K562 (cell line): ENCODE measurements around the gene TTC39B. TPM values are rescaled to one million over a fixed set of nuclear protein-coding genes. Genes with fewer than 3 reads are reported as not detected.

Experiments
- ATAC-seq: fragments of 200-7000 bp; cut with Tn5 transposase; 3 replicates; pipeline ENCODE4 v1.9.1; 2020; ENCODE audit warnings: moderate library complexity
- BruUV-seq: library from RNA; stranded (reverse); fragments of 400-500 nt; replicated peaks from 2 replicates; lab custom pipeline; 2021; lab: Mats Ljungman, UMichigan
- CTCF ChIA-PET: fragments of 300-600 bp; formaldehyde crosslinking; extraction: SDS; loops from one replicate; lab custom pipeline; 2021; ENCODE audit warnings: low intra/inter-chr PET ratio; lab: Yijun Ruan, JAX
- POLR2A ChIA-PET: fragments of 300-600, 350-650 bp; sonication (Branson Sonifier 250); formaldehyde crosslinking; extraction: SDS; loops from one replicate; lab custom pipeline; 2021; ENCODE audit warnings: antibody characterized with exemption, inconsistent platforms; lab: Yijun Ruan, JAX
- DNase-seq, 4 experiments: peaks; one replicate each; pipeline versions ENCODE4 v3.0.0 to v3.0.0-alpha.2; 2011 to 2018; ENCODE audit warnings: low spot score in 3 of 4, mixed read lengths in 3 of 4; ENCODE audit errors: extremely low read depth in 1 of 4
- FAIRE-seq: peaks from 2 replicates; lab custom pipeline; 2011; peaks lifted over from hg19 to GRCh38; lab: Jason Lieb, UNC
- H2AFZ ChIP-seq: 2 replicates; pipeline ENCODE4 v1.6.0; 2011; ENCODE audit warnings: low read depth, low read length, control low read depth, inconsistent platforms
- H3K27ac ChIP-seq: fragments of 200-600 bp; 3 replicates; pipeline ENCODE4 v1.8.0; 2011; ENCODE audit warnings: low read depth, mild to moderate bottlenecking, control low read depth, inconsistent platforms, low read length, moderate library complexity, mixed read lengths; ENCODE audit errors: extremely low read depth
- H3K27me3 ChIP-seq, 2 experiments: fragments of 300-600 bp in 1 of 2; 2 replicates in 1 of 2; 3 replicates in 1 of 2; pipeline versions ENCODE4 v1.6.0 to v1.8.0; 2011; ENCODE audit warnings: inconsistent platforms in 2 of 2, low read length in 2 of 2, mild to moderate bottlenecking in 1 of 2, mixed read lengths in 1 of 2, moderate library complexity in 1 of 2; ENCODE audit not compliant: control insufficient read depth in 2 of 2, insufficient read depth in 2 of 2
- H3K36me3 ChIP-seq: fragments of 300-600 bp; 3 replicates; pipeline ENCODE4 v1.8.0; 2011; ENCODE audit warnings: mild to moderate bottlenecking, low read length, inconsistent platforms; ENCODE audit not compliant: control insufficient read depth, insufficient read depth
- H3K4me1 ChIP-seq, 2 experiments: fragments of 200-600 bp in 1 of 2; replicated peaks in 1 of 2; 2 replicates in 1 of 2; 3 replicates in 1 of 2; pipeline versions ENCODE4 v1.5.1 to v1.8.0; 2011; ENCODE audit warnings: inconsistent platforms in 2 of 2, low read length in 2 of 2, mild to moderate bottlenecking in 1 of 2, mixed read lengths in 1 of 2, moderate library complexity in 1 of 2; ENCODE audit not compliant: control insufficient read depth in 2 of 2, insufficient read depth in 2 of 2
- H3K4me2 ChIP-seq: 2 replicates; pipeline ENCODE4 v1.6.1; 2011; ENCODE audit warnings: low read length, control low read depth, inconsistent platforms, mixed read lengths; ENCODE audit not compliant: insufficient read depth
- H3K4me3 ChIP-seq: fragments of 200-600 bp; sonication (generic), shearing (Covaris generic); 2 replicates; pipeline ENCODE4 v1.5.1; 2016; ENCODE audit warnings: control low read depth, inconsistent platforms
- H3K79me2 ChIP-seq: fragments of 200-600 bp; 3 replicates; pipeline ENCODE4 v1.8.0; 2011; ENCODE audit warnings: low read length, inconsistent platforms; ENCODE audit not compliant: control insufficient read depth, insufficient read depth
- H3K9ac ChIP-seq, 2 experiments: 2 replicates each; pipeline versions ENCODE4 v1.6.0 to v1.6.1; 2011; ENCODE audit warnings: low read depth in 2 of 2, low read length in 2 of 2, control low read depth in 1 of 2, inconsistent platforms in 1 of 2, mild to moderate bottlenecking in 1 of 2, mixed read lengths in 1 of 2; ENCODE audit not compliant: insufficient read depth in 1 of 2
- H3K9me1 ChIP-seq: one replicate; pipeline ENCODE4 v1.6.0; 2011; ENCODE audit warnings: inconsistent platforms, mild to moderate bottlenecking, low read length, moderate library complexity; ENCODE audit not compliant: control insufficient read depth, insufficient read depth
- H3K9me3 ChIP-seq: replicated peaks from 2 replicates; pipeline ENCODE4 v1.5.1; 2011; ENCODE audit warnings: low read depth, low read length, inconsistent platforms; ENCODE audit not compliant: control insufficient read depth, insufficient read depth
- H4K20me1 ChIP-seq: replicated peaks from 2 replicates; pipeline ENCODE4 v1.6.1; 2011; ENCODE audit warnings: low read length, inconsistent platforms, mixed read lengths; ENCODE audit not compliant: control insufficient read depth, insufficient read depth
- ILF3 ChIP-seq: fragments of 450-650 bp; IDR thresholded peaks from 2 replicates; pipeline ENCODE4 v1.6.1; 2018; ENCODE audit warnings: antibody characterized with exemption, mild to moderate bottlenecking, moderate library complexity, borderline replicate concordance
- LARP7 ChIP-seq: fragments of 450-650 bp; IDR thresholded peaks from 2 replicates; pipeline ENCODE4 v1.6.1; 2016
- RB1 ChIP-seq: fragments of 450-650 bp; IDR thresholded peaks from 2 replicates; pipeline ENCODE4 v1.6.1; 2017; ENCODE audit warnings: low read depth, mild to moderate bottlenecking
- SNRNP70 ChIP-seq: fragments of 200-400 bp; formaldehyde crosslinking; optimal IDR thresholded peaks from 2 replicates; pipeline ENCODE3; 2017; ENCODE audit warnings: low read depth, low read length
- ZBTB34 ChIP-seq: fragments of 250-450 bp; sonication (Bioruptor Pico); IDR thresholded peaks from 2 replicates; pipeline ENCODE4 v1.8.0; 2021; ENCODE audit warnings: mild to moderate bottlenecking, moderate library complexity
- WGBS: fragments of 100-300 bp; shearing (Covaris generic); methylation state at CpG from one replicate; pipeline ENCODE4 v1.1.6; 2016; ENCODE audit warnings: low coverage, mixed read lengths; ENCODE audit not compliant: insufficient coverage; ENCODE audit errors: missing lambda C conversion rate; 5-methylcytosine and 5-hydroxymethylcytosine counted together
- in situ Hi-C: fragments of 300-500 bp; cut with MboI; formaldehyde crosslinking; loops from 4 replicates; pipeline ENCODE4 v1.15.0; 2018; ENCODE audit warnings: inconsistent platforms, mixed read lengths
- intact Hi-C: fragments of 100-400 bp; cut with micrococcal nuclease; formaldehyde crosslinking; loops from 2 replicates; pipeline ENCODE4 v1.14.2; 2022
- polyA plus RNA-seq, 8 experiments: library from polyadenylated mRNA; depleted of rRNA in 4 of 8; stranded (reverse) in 5 of 8; unstranded in 3 of 8; fragments of >200 nt; fragmentation: Nextera tagmentation in 2 of 8; fragmentation: Illumina TruSeq in 1 of 8; extraction: Ambion mirVana in 2 of 8; extraction: Trizol in 1 of 8; gene quantifications; 2 replicates each; pipeline versions ENCODE4 v1.2.1 to v1.2.3, GENCODE V29; 2011 to 2014; ENCODE audit warnings: inconsistent platforms in 1 of 8, missing spikeins in 1 of 8
- total RNA-seq, 7 experiments: library from RNA; depleted of rRNA in 6 of 7; stranded (reverse); fragments of >200 nt in 6 of 7; fragmentation: Illumina TruSeq in 2 of 7; extraction: Trizol in 2 of 7; gene quantifications; 2 replicates each; pipeline versions ENCODE4 v1.2.1 to v1.2.3, GENCODE V29; 2011 to 2021; ENCODE audit warnings: low replicate concordance in 1 of 7
- TF ChIP-seq, protein P1 (sequence below): fragments of 250-450 bp; sonication (Bioruptor Pico); IDR thresholded peaks from 2 replicates; pipeline ENCODE4 v1.8.0; 2021; ENCODE audit warnings: moderate library complexity, mild to moderate bottlenecking, inconsistent platforms
- TF ChIP-seq, protein P2 (sequence below): fragments of 200-800 bp; sonication (Bioruptor generic); IDR thresholded peaks from 2 replicates; pipeline ENCODE4 v1.6.1; 2016; ENCODE audit warnings: missing genetic modification characterization, missing compliant biosample characterization

The TTC39B gene
- total and polyA plus RNA-seq, 9 of the 15 experiments (the other 6 are each of a cell fraction or from before 2014, with no cell fraction given), result 0.32 to 1.2 (median 0.95) TPM

GRCh38 chr9:15203581-15203980 is 103.4 kb downstream of the TTC39B start:
- no peaks in the 10 kb centered on the region for H3K4me1 ChIP-seq
- no peak overlapping the region for H3K9ac ChIP-seq
- no peaks in the 10 kb centered on the region for H3K79me2 ChIP-seq
- CTCF ChIA-PET, result no interaction called here
- no peak overlapping the region for H3K4me3 ChIP-seq
- intact Hi-C loops (no loop called here), in situ Hi-C loops (loop anchor here (25.0 kb wide), 1 partner anchor 409 kb away; no protein-coding TSS in a partner anchor)
- H3K27me3 ChIP-seq, result no peaks in the 10 kb centered on the region; a peak in 1 of 5 replicates
- TF ChIP-seq ZBTB34 (CRISPR knock-in tag) (no peak), LARP7 (no peak), RB1 (no peak), SNRNP70 (no peak), ILF3 (no peak)
- TF ChIP-seq, protein P1, sequence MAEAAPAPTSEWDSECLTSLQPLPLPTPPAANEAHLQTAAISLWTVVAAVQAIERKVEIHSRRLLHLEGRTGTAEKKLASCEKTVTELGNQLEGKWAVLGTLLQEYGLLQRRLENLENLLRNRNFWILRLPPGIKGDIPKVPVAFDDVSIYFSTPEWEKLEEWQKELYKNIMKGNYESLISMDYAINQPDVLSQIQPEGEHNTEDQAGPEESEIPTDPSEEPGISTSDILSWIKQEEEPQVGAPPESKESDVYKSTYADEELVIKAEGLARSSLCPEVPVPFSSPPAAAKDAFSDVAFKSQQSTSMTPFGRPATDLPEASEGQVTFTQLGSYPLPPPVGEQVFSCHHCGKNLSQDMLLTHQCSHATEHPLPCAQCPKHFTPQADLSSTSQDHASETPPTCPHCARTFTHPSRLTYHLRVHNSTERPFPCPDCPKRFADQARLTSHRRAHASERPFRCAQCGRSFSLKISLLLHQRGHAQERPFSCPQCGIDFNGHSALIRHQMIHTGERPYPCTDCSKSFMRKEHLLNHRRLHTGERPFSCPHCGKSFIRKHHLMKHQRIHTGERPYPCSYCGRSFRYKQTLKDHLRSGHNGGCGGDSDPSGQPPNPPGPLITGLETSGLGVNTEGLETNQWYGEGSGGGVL (CRISPR knock-in tag), result no peak
- TF ChIP-seq, protein P2, sequence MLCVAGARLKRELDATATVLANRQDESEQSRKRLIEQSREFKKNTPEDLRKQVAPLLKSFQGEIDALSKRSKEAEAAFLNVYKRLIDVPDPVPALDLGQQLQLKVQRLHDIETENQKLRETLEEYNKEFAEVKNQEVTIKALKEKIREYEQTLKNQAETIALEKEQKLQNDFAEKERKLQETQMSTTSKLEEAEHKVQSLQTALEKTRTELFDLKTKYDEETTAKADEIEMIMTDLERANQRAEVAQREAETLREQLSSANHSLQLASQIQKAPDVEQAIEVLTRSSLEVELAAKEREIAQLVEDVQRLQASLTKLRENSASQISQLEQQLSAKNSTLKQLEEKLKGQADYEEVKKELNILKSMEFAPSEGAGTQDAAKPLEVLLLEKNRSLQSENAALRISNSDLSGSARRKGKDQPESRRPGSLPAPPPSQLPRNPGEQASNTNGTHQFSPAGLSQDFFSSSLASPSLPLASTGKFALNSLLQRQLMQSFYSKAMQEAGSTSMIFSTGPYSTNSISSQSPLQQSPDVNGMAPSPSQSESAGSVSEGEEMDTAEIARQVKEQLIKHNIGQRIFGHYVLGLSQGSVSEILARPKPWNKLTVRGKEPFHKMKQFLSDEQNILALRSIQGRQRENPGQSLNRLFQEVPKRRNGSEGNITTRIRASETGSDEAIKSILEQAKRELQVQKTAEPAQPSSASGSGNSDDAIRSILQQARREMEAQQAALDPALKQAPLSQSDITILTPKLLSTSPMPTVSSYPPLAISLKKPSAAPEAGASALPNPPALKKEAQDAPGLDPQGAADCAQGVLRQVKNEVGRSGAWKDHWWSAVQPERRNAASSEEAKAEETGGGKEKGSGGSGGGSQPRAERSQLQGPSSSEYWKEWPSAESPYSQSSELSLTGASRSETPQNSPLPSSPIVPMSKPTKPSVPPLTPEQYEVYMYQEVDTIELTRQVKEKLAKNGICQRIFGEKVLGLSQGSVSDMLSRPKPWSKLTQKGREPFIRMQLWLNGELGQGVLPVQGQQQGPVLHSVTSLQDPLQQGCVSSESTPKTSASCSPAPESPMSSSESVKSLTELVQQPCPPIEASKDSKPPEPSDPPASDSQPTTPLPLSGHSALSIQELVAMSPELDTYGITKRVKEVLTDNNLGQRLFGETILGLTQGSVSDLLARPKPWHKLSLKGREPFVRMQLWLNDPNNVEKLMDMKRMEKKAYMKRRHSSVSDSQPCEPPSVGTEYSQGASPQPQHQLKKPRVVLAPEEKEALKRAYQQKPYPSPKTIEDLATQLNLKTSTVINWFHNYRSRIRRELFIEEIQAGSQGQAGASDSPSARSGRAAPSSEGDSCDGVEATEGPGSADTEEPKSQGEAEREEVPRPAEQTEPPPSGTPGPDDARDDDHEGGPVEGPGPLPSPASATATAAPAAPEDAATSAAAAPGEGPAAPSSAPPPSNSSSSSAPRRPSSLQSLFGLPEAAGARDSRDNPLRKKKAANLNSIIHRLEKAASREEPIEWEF (CRISPR knock-in tag), result no peak
- H2AFZ ChIP-seq, result no peak overlapping the region
- H3K4me2 ChIP-seq, result no peak overlapping the region
- ATAC-seq (no peak), FAIRE-seq (no peak), DNase-seq (no peak)
- H3K27ac ChIP-seq, result no peak overlapping the region
- no TSS peak for BruUV-seq
- POLR2A ChIA-PET, result no interaction called here
- no peaks in the 10 kb centered on the region for H3K36me3 ChIP-seq
- no peaks in the 10 kb centered on the region for H3K9me3 ChIP-seq
- no peaks in the 10 kb centered on the region for H3K9me1 ChIP-seq
- H4K20me1 ChIP-seq, result no peaks in the 10 kb centered on the region
- WGBS, result 0% methylated on average over 3 of the region's 3 CpGs
